Measurements from ENCODE around the gene PIGO. TPM values are rescaled to one million over a fixed set of nuclear protein-coding genes. Genes with fewer than 3 reads are reported as not detected.

PIGO gene
- total RNA-seq, 1 experiment from 2014 or later: 32.0 TPM

GRCh38 chr9:35115680-35116538, 19.5 kb upstream of the PIGO start, which contains the start of gene ATOSB:
TSS of gene ATOSB (minus strand) at chr9:35115862. CDS start at chr9:35108274, 7,588 bp downstream.
- peak within 1 kb of the TSS; percentile 61 for H3K27ac Mint-ChIP-seq (ENCODE audit: unreplicated experiment)
- H3K9me3 Mint-ChIP-seq (ENCODE audit: low read depth, unreplicated experiment): peaks cover 2% of the 10 kb centered on the region

GRCh38 chr9:35114840-35115628, 18.6 kb upstream of the PIGO start:
- H3K27me3 Mint-ChIP-seq (ENCODE audit: unreplicated experiment): no peaks in the 10 kb centered on the region
- peak; percentile 18 for DNase-seq
- H3K27ac Mint-ChIP-seq (ENCODE audit: unreplicated experiment): peak overlapping the region; percentile 61
- peaks cover 35% of the 10 kb centered on the region for H3K4me1 Mint-ChIP-seq (ENCODE audit: low read depth, unreplicated experiment)
- no peak for TF ChIP-seq CTCF (IDR thresholded peaks at IDR 0.05; ENCODE audit: unreplicated experiment)
- H3K36me3 Mint-ChIP-seq (ENCODE audit: insufficient read depth, unreplicated experiment): peaks cover 58% of the 10 kb centered on the region
- intact Hi-C loops (cut with micrococcal nuclease; ENCODE audit: unreplicated experiment): loop anchor here (5.0 kb wide), 1 partner anchor 307 kb away; no protein-coding TSS in a partner anchor
- CTCF ChIA-PET: interaction anchor here (0.8 to 2.4 kb wide), 5 partner anchors 11 to 358 kb away, joined by 3 to 34 read pairs (median 3); partner anchors contain the start of genes STOML2 and UNC13B
- H3K4me3 Mint-ChIP-seq (ENCODE audit: low read depth, unreplicated experiment): peak overlapping the region; percentile 89
- BruUV-seq (replicated peaks): TSS peak; percentile 40
- H3K9me3 Mint-ChIP-seq (ENCODE audit: low read depth, unreplicated experiment): peaks cover 2% of the 10 kb centered on the region

More at GRCh38 chr9:35115680-35116538, 19.5 kb upstream of the PIGO start, which contains the start of gene ATOSB:
- intact Hi-C loops (cut with micrococcal nuclease; ENCODE audit: unreplicated experiment): loop anchor here (1.0 kb wide), 2 partner anchors 142 to 361 kb away; no protein-coding TSS in a partner anchor
- CTCF ChIA-PET: interaction anchor here (0.8 to 2.4 kb wide), 6 partner anchors 12 to 357 kb away, joined by 3 to 34 read pairs (median 4); partner anchors contain the start of genes STOML2 and UNC13B
- DNase-seq: peak; percentile 95
- peaks cover 52% of the 10 kb centered on the region for H3K36me3 Mint-ChIP-seq (ENCODE audit: insufficient read depth, unreplicated experiment)
- H3K4me3 Mint-ChIP-seq (ENCODE audit: low read depth, unreplicated experiment): peak within 1 kb of the TSS; percentile 89
- peaks cover 30% of the 10 kb centered on the region for H3K4me1 Mint-ChIP-seq (ENCODE audit: low read depth, unreplicated experiment)
- no peaks in the 10 kb centered on the region for H3K27me3 Mint-ChIP-seq (ENCODE audit: unreplicated experiment)
- no TSS peak for BruUV-seq (replicated peaks)
- no peak for TF ChIP-seq CTCF (IDR thresholded peaks at IDR 0.05; ENCODE audit: unreplicated experiment)

- CTCF ChIA-PET: interaction anchor here (1.2 to 1.3 kb wide), 2 partner anchors 47 to 439 kb away, joined by 3 to 4 read pairs; partner anchors contain the start of gene UNC13B
- peaks cover 64% of the 10 kb centered on the region for H3K36me3 Mint-ChIP-seq (ENCODE audit: insufficient read depth, unreplicated experiment)
- peak; percentile 69 for DNase-seq
- intact Hi-C loops (cut with micrococcal nuclease; ENCODE audit: unreplicated experiment): loop anchor here (5.0 kb wide), 1 partner anchor 308 kb away; no protein-coding TSS in a partner anchor
- peaks cover 43% of the 10 kb centered on the region for H3K4me1 Mint-ChIP-seq (ENCODE audit: low read depth, unreplicated experiment)
- H3K27ac Mint-ChIP-seq (ENCODE audit: unreplicated experiment): peak overlapping the region; percentile 61
- no peak for TF ChIP-seq CTCF (IDR thresholded peaks at IDR 0.05; ENCODE audit: unreplicated experiment)
- H3K27me3 Mint-ChIP-seq (ENCODE audit: unreplicated experiment): no peaks in the 10 kb centered on the region
- no TSS peak for BruUV-seq (replicated peaks)
- peaks cover 2% of the 10 kb centered on the region for H3K9me3 Mint-ChIP-seq (ENCODE audit: low read depth, unreplicated experiment)
- peak overlapping the region; percentile 89 for H3K4me3 Mint-ChIP-seq (ENCODE audit: low read depth, unreplicated experiment)
These were observed 17.9 kb upstream of the PIGO start for GRCh38 chr9:35114113-35114839.
